MV-4-11 (cell line): ENCODE results near the gene LINC00237.

ENCODE experiments used
- DNase-seq: peaks from one replicate; lab custom pipeline; 2025; lab: John Stamatoyannopoulos, UW

Gene LINC00237

DNA sequence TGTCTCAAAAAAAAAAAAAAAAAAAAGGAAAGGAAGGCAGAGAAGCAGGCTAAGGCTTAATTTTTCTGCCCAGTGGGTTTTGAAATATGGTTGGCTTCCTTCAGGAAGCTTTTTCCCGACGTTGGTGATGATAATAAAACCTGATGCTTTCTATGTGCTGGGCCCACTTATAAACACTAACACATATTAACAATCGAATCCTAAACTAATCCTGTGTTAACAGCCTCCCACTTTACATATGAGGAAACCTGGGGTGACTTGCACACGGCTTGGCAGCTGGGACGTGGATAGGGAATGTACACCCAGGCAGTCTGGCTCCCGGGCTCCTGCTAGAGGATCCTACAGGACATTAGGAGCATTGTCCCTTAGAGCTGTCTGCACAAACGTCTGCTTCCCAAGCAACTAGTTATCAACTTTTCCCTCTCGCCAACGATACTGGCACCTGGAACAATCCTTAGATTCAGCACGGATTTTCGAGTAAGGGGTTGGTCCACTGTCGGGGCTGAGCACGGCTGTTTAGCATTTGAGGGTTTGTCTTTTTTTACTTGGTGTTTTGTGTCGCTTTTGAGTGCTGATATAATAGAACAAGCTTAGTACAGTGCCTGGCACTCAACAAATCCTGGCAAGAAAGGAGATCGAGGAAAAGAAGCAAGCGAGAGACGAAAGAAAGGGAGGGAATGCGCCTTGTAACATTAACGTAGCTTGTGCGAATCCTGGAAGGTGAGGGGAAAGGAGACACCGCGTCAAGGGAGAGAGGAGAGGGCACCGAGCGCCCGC is 19.1 kb upstream of the LINC00237 start:
- no peak for DNase-seq

DNA sequence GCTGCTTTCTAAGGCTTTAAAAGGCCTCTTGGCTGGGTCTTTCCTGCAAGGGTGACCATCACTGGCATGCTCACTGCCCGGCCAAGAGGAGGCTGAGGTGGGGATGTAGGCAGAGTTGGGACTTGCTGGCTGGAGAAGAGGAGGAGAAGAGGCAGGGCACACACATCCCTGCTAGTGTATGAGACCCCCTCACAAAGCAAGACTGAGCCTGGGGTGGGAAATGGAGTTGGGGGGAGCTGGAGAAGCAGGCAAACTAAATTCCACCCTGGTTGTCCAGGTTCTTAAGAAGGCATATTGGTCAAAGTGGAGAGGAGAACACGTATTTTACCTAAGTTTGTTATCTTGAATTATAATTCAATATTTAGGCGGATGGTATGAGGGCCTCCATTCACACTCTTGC is 18.0 kb upstream of the LINC00237 start:
- DNase-seq, result no peak

DNA sequence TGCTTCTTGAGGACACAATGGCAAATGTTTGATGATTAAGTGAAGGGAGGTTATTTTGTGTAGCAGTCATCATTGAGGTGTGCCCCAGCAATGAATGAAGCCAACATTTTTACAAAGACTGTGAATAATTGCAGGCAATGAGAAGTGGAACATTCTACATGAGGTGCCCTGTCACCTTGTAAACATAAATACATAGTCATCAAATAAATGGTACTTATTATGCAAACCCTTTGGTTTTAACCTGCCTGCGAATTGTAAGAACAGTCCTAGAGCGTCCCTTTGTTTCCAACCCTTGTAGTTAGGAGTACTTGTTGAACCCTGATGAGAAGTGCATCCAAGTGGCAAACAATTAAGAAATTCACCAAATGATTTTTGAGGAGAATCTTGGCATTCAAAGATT is 12.6 kb upstream of the LINC00237 start:
- no peak for DNase-seq

DNA sequence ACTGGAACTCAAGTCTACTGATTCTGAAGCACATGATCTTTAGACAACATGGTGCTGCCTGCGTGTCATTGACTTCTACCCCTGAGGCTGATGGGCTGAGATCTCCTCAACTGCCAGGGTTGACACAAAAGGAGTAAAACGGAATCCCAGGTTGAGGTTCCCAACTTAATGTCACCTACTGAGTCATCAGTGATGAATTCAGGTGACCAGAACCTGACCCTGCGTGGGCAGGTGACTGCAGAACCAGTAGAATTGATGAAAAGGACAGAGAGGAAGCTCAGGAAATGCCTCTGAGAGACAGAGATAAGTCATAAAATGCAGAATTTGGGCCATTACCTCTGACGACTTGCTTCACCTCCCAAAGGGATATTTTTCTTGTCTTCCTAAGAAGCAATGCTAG is 12.0 kb upstream of the LINC00237 start:
- DNase-seq, result no peak

DNA sequence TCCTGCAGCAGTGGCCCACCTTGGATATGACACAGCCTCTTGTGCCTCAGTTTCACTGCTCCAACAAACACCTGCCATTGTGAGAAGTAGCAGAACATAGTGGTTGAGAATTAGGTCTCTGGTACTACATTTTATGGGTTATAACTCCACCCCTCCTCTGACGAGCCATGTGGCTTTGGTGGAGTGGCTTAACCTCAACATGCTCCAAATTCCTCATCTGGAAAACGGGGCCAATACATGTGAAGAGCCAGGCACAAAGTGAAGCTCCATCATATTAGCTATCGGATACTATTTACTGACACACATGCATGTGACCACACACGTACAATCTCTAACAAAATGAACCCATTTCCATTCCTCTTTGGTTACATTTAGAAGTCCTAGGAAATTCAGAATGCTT is 11.4 kb upstream of the LINC00237 start:
- DNase-seq, result no peak

DNA sequence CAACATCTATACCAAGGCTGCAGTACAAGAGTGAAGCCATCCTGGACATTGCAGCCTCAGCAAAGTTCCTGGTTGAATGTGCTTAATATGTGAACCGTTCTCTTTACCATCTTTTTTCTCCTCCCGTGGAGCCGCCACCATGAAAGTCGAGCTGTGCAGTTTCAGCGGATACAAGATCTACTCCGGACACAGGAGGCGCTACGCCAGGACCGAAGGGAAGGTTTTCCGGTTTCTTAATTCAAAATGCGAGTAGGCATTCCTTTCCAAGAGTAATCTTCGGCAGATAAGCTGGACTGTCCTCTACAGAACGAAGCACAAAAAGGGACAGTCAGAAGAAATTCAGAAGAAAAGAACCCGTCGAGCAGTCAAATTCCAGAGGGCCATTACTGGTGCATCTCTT is 8.4 kb upstream of the LINC00237 start:
- DNase-seq, result no peak

DNA sequence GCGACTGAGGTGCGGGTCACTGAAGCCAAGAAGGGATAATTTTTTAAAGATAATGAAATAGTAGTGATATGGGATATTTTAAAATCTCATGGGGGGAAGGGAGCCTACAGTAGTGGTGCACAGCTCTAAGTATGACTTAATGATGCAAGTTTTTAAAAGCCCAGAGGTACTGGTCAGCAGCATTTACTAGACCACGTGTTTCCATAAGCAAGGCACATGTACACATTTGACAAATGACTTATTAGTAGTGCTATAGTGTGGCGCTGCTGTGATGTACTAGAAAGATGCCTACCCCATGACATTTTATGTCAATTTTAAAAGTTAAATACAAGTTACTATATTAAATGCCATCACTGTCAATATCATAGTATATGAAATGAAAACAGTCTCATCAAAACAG is 7.5 kb upstream of the LINC00237 start:
- no peak for DNase-seq

DNA sequence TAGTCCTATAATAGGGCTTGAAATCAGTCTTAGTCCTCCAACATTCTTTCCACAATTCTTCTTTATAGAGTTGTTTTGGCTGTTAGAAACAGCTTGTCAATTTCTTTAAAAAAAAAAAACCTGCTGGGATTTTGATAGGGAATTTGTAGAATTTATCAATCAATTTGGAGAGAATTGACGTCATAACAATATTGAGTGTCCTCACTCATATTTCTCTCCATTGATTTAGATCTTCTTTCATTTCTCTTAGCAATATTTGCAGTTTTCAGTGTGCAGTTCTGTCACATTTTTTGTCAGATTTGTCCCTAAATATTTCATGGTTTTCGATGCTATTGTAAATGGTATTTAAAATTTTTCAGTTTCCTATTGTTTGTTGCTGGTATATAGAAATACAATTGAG is 5.3 kb upstream of the LINC00237 start:
- no peak for DNase-seq

DNA sequence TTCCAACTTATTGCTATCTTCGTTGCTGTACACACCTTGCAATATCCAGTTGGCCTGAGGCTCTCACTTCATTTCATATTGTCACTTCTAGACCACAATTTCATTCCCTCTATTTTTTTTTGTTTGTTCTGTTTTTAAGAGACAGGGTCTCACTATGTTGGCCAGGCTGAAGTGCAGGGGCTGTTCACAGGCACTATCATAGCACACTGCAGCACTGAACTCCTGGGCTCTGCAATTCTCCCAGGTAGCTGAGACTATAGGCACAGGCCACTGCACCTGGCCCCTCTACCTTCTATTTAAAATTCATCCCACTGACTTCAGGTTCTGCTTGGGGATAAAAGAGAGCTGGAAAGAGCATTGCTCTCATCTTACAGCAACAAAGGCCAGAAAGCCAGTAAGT is 4.7 kb upstream of the LINC00237 start:
- DNase-seq, result no peak

DNA sequence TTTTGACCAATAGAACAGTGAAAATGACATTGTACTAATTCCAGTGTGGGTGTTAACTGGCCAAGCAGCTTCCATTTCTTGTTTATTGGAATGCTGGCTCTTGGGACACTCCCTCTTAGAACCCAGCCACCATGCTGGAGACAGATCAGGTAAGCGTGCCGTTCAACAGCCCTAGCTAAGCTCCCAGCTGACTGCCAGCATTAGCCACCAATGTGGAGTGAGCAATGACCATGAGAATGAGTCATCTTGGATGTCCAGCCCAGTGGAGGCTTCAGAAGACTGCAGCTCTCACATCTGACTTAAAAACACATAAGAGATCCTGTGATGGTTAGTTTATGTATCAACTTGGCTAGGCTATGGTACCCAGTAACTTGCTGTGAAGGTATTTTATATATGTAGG is 3.0 kb upstream of the LINC00237 start:
- DNase-seq, result no peak

DNA sequence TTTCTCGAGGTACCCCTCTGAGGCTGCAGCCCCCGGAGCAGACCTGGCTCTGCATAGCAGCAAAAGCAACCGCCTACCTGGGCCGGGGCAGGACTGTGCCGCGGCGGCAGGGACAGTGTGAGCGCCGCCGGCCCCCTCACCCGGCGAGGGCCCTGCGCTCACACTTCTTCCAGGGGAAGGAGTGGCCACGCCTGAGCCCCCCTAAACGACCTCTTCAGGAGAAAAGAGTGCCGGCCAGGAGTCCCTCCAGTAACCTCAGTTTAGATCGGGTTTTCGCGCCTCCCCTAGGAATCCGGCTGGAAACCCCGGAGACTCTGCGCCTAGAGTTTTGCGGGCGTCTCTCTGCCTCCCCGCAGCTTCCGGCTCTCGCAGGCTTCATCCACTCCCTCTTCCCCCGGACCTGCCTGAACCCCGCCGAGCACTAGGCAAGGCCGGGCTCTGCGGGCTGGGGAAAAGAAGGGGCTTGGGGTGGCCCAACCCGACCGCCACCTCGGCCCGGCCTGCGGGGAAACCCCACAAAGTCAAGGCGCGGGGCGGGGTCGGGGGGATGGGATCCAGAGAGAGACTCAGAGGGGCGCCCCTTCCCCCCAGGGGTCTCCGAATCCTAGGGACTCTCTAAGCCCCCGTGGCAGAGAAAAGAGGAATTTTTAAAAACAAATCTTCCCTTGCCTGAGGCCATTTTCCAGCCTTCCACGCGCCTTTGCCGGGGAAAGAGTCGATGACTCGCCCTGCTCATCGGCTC is 558 bp downstream of the LINC00237 start:
- no peak for DNase-seq

DNA sequence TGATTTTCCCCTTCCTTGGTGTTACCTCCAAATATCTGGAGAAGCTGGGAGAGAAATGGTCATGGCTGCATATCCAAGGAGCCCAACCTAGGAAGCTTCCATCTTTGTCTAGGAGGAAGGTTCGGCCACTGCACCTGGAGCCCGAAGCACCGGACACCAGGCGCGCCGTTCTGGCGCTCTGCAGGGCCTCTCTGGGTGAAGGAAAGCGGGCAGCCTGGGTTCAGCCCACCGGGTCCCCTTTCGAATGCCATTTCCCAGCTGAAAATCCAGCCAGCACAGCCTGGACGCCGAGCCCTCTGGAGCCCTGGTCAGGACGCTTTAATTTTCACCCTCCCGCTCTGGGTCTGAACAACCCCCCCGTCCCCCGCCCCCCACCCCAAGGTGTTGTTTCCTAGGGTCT is 1.2 kb downstream of the LINC00237 start:
- no peak for DNase-seq

DNA sequence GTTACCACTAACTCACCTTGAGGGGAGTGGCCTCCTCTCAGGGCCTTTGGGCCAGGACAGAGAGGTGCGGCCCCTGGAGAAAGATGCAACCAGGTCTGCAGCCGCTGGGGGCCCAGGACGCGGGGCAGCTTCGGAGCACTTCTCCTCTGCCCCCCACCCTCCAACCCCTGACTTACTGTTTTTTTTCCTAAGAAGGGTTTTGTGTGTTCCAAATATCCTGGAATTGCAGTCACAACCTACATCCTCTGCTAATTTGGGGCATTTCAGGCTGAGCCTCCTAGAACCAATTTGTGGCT is 1.7 kb downstream of the LINC00237 start:
- DNase-seq, result no peak

DNA sequence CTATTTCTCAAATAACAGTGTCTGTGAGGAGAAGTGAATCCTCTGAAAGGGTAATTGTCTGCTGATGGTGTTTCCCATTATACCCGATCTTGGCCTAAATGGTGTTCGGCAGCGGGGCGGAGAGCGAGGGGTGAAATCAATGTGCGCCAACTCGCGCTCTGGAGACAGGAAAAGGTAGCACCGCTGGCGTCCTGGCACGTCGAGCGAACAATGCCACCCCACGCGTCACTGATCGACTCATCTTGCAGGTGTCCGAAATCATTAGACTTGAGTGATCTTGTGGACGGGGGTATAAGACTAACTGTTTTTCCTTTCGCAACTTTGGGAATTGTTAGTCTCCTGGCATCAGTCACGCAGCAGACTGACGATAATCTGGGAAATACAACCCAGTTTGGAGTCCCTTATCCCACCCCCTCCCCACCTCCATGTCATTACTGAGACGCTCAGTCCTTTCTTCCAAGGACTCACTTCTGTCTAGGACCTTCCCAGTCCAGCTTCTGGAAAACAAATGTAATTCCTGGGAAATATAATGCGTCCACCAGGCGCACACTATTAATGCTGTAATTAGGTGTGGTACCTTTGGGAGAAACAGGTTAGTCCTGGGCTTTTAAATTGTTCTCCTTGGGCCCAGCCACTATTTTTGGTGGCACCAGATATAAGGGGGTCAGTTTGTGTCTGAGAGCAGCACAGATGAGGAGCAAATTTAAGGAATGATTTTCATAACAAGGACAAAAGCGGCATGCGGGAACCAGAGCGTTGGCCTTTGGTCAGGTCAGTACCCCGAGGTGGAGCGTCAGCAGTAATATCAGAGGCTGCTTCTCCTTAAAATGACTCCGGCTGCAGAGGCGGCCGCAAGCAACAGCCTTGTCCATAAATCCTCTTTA is 2.3 kb downstream of the LINC00237 start:
- DNase-seq, result no peak

DNA sequence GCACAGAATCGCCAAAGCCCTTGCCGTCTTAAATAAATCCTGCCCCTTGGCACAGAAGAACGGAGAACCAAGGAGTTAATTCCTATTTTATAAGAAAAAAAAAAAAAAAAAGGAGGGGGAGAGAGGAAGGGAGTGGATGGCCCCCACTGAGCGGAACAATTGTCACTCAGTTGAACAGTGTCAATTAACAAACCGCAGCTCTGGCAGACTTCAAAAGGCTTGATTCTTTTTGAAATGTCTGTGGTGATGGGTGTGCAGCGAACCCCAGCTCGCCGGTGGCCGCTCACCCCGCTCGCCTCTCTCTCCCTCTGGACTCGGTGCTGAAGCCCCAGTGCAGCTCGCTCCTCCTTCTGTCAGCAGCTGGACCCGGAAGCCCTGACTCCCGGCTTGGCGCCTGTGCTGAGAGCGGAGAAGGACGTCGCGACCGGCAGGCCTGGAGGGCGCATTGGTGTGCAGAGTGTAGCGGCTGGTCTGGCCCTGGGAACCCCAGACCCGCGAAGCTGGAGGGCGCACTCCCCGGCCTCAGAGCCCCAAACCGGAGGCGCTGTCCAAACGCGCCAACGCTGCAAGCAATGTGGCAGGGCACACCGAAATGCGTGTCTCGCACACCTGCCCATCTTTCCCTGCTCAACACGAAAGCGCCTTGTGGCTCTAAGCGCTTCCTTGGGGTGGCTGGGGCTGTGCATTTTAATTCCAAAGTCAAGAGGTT is 3.4 kb downstream of the LINC00237 start:
- peak; percentile 48 for DNase-seq

DNA sequence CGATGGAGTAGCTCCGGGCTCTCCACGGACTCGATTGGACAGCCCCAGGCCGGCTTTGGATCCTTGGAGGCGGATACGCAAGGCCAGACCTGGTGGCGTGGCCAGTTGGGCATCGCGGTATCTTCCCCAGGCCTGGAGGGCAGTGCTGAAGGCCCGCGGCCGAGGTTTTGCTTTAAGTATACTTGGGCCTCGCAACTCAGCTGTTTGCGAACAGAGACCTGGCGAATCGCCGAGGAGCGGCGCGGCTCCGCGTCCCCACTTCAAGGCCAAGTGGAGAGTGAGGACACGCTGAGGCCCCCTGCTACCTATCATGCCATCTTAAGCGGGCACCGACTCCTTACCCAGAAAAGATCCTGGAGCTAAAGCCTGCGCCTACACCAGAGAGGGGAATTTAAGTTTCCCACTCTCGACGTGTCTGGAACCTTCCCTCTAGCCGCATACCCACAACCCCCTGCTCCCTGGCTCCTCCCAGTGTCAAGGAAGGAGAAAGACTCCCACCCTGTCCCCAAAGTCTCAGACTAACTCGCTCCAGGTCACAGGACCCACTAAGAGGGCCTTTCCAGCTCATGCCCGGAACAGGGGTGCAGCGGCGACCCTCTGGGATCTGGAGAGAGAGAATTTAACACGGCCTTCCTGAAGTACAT is 4.1 kb downstream of the LINC00237 start:
- DNase-seq, result peak; percentile 15

DNA sequence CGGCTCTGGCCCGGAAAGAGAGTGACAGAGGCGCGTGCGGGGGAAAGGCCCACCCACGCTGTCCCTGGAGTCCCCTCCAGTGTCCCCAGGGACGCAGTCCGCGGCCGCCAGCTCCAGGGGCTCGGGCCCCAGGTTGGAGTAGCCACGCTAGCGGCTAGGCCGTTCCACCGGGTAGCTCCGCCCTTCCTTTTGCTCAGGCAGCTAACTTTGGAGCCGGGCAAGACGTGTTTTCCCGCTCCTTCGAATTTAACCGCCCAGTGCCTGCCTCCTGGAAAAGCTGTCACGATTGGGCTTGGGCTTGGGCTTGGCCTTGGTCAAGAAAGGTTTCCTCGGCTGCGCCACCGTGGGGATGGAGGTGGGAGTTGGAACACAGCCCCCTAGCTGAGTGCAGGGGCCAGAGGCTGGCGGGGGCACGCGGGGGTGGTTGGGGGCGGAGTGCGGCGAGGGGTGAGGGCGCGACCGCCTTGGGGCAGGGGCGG is 4.7 kb downstream of the LINC00237 start:
- no peak for DNase-seq

DNA sequence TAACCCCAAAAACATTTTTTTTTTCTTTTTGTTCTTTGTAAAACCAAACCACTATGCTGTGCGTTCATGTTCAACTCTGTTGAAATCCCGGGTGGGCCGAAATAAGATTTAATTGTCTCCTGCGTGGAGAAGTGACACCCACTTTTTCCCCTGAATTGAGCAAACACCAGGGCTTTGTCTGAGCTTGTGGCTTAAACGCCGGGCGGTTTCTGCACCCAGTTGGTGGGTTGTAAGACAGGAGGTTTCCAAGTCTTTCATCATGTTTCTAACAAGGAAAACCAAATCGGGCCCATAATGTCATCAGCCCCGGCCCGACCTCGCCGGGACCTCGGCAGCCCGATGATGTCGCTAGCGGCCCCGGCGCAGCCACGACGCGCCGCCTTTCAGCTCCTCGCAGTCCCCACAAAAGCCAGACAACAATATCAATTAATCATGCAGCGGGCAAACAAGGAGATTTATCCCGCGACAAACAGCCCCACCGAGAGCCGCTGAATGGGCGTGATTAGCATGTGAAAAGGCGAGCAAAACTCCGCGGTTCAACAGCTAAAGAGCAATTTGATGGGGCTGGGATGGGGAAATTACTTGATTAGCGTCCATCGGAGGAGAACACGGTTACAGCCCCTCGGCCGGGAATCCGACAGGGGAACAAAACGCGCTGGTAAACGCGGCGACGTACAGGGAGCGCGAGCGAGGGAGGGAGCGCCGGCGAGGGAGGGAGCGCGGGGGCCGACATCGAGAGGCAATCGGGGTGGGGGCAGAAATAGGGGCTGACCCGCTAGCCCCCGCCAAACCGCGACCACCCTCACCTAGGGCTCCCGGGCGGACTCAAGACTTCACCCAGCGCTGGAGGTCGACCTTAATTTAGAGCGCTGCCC is 5.3 kb downstream of the LINC00237 start:
- DNase-seq, result peak; percentile 97

DNA sequence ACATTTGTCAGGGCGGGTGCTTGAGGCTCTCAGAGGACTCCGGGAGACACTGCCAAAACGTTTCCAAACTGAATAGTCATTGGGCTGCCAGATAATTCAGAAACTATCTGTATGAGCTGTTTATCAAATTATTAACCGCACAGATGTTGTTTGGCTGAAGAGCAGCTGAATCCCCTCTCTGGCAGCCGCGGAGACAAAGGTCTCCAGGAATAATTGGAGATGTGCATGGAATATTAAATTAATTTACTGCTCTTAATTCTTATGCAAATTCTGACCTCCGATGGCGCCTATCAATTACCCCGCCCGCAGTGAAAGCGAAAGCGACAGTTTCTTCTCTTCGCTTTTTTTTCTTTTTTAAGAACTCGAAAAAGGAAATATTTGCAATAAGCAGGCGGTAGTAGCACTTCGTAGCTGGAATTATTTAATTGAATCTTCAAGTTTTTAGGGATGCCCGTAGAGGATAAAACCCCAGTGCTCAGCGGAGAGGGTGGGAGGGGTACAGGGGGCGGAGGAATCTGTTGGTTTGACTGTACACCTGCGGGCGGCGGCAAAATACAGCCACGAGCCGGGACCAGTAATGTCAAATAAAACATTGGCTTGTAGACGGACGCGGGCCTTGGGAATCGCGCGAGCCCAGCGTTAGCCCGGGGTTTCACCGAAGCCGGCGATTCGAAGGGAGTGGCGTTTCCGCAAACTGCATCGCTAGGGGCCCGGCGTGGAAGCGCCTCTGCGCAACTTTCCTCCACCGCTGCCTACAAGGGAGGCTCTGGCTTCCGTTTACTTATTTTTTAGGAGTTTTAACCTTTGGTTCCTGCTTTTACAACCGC is 6.2 kb downstream of the LINC00237 start:
- DNase-seq, result peak; percentile 42
